Measurements from ENCODE around the gene SSPN. TPM values are rescaled to one million over a fixed set of nuclear protein-coding genes. Genes with fewer than 3 reads are reported as not detected.

SSPN gene
- total RNA-seq, 1 experiment from 2014 or later: 0.17 TPM

DNA sequence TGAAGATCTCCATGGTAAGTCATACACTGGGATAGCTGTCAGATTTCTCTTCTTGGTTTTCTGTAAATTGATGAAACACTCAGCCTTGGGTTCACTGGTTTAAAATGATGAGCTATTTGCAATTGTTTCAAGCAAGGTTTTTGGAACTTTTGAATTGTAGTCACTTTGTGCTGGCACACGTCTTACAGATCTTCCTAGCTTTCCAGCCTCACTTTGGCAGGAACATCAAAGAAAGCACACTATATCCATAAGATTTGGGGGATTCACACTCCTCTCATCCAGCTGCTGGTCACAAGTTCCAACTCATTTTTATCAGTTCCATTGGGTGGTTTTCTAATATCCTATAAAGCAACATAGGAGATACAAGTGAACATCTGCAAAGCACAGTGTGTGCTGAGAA, 16.0 kb downstream of the SSPN start:
- no peaks in the 10 kb centered on the region for H3K79me2 ChIP-seq (ENCODE audit: insufficient read depth, low read length)
- ATAC-seq (no peak), DNase-seq (ENCODE audit: low read depth, low spot score) (no peak)
- no peaks in the 10 kb centered on the region for H3K9me2 ChIP-seq (ENCODE audit: insufficient read depth)
- no TSS peak for BruUV-seq (replicated peaks)
- H3K9ac ChIP-seq (ENCODE audit: low read length): no peak overlapping the region
- RAD21 ChIA-PET (ENCODE audit: low non-redundant PET in 1 of 2, low total read pairs in 2 of 2, uncharacterized antibody in 2 of 2, unreplicated experiment in 2 of 2): no interaction called here
- no peak overlapping the region for H2AFZ ChIP-seq (ENCODE audit: low read depth, low read length, poor library complexity, severe bottlenecking)
- no peak overlapping the region for H3K4me3 ChIP-seq (replicated peaks in 1 of 2; ENCODE audit: low read depth in 1 of 2, low read length in 2 of 2)
- no peak overlapping the region for H3K27ac ChIP-seq (ENCODE audit: low read depth, low read length)
- H3K9me3 ChIP-seq (ENCODE audit: control insufficient read depth in 1 of 2, insufficient read depth in 1 of 2, low read depth in 1 of 2, low read length in 2 of 2): no peaks in the 10 kb centered on the region
- CTCF ChIA-PET: no interaction called here
- POLR2A ChIA-PET: no interaction called here
- no peaks in the 10 kb centered on the region for H3K27me3 ChIP-seq (ENCODE audit: insufficient read depth, low read length)
- no peaks in the 10 kb centered on the region for H3K4me1 ChIP-seq (ENCODE audit: control insufficient read depth in 1 of 2, insufficient read depth in 2 of 2, low read length in 2 of 2)
- intact Hi-C loops (cut with micrococcal nuclease): no loop called here
- no peaks in the 10 kb centered on the region; a peak in 1 of 4 replicates for H3K36me3 ChIP-seq (ENCODE audit: control insufficient read depth in 1 of 2, insufficient read depth in 2 of 2, low read length in 2 of 2)
- no peaks in the 10 kb centered on the region for H4K20me1 ChIP-seq (ENCODE audit: insufficient read depth)
- TF ChIP-seq SRF (IDR thresholded peaks at IDR 0.05; ENCODE audit: low read depth): no peak
- no peak for TF ChIP-seq JUND (IDR thresholded peaks at IDR 0.05)
- TF ChIP-seq ZFX (IDR thresholded peaks at IDR 0.05): no peak
- no peak for TF ChIP-seq YY1 (IDR thresholded peaks at IDR 0.05; ENCODE audit: extremely low read depth, insufficient replicate concordance, low read depth, low read length)
- TF ChIP-seq MAX (IDR thresholded peaks at IDR 0.05): no peak
- TF ChIP-seq, protein P1, sequence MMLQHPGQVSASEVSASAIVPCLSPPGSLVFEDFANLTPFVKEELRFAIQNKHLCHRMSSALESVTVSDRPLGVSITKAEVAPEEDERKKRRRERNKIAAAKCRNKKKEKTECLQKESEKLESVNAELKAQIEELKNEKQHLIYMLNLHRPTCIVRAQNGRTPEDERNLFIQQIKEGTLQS (IDR thresholded peaks at IDR 0.05): no peak
- TF ChIP-seq EGR1 (IDR thresholded peaks at IDR 0.05; ENCODE audit: low read depth): no peak
- no peak for TF ChIP-seq CTCF (IDR thresholded peaks at IDR 0.05 in 2 of 3, conservative IDR thresholded peaks at IDR 0.05 in 1 of 3; ENCODE audit: borderline replicate concordance in 1 of 3, insufficient read depth in 1 of 3, low read depth in 2 of 3, low read length in 2 of 3)
- TF ChIP-seq, protein P2, sequence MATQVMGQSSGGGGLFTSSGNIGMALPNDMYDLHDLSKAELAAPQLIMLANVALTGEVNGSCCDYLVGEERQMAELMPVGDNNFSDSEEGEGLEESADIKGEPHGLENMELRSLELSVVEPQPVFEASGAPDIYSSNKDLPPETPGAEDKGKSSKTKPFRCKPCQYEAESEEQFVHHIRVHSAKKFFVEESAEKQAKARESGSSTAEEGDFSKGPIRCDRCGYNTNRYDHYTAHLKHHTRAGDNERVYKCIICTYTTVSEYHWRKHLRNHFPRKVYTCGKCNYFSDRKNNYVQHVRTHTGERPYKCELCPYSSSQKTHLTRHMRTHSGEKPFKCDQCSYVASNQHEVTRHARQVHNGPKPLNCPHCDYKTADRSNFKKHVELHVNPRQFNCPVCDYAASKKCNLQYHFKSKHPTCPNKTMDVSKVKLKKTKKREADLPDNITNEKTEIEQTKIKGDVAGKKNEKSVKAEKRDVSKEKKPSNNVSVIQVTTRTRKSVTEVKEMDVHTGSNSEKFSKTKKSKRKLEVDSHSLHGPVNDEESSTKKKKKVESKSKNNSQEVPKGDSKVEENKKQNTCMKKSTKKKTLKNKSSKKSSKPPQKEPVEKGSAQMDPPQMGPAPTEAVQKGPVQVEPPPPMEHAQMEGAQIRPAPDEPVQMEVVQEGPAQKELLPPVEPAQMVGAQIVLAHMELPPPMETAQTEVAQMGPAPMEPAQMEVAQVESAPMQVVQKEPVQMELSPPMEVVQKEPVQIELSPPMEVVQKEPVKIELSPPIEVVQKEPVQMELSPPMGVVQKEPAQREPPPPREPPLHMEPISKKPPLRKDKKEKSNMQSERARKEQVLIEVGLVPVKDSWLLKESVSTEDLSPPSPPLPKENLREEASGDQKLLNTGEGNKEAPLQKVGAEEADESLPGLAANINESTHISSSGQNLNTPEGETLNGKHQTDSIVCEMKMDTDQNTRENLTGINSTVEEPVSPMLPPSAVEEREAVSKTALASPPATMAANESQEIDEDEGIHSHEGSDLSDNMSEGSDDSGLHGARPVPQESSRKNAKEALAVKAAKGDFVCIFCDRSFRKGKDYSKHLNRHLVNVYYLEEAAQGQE (IDR thresholded peaks at IDR 0.05; ENCODE audit: low read depth): no peak
- TF ChIP-seq EZH2 (IDR thresholded peaks at IDR 0.05): no peak
- no peak overlapping the region for H3K4me2 ChIP-seq (ENCODE audit: low read length)

Data from HCT116 (cell line).